OCI-LY3 (cell line): Measurements from ENCODE around the gene KPNA2.

Experiments used
- CTCF ChIP-seq: fragments of 200-600, 300-600 bp; sonication (generic); IDR thresholded peaks from 2 replicates; pipeline ENCODE4 v1.5.1; 2014; ENCODE audit warnings: antibody characterized with exemption, low read length, low read depth
- EZH2phosphoT487 ChIP-seq: fragments of 200-600 bp; shearing (Covaris generic); IDR thresholded peaks from 2 replicates; pipeline ENCODE4 v1.6.1; 2018; ENCODE audit warnings: antibody characterized with exemption, mixed run types, low read depth

DNA sequence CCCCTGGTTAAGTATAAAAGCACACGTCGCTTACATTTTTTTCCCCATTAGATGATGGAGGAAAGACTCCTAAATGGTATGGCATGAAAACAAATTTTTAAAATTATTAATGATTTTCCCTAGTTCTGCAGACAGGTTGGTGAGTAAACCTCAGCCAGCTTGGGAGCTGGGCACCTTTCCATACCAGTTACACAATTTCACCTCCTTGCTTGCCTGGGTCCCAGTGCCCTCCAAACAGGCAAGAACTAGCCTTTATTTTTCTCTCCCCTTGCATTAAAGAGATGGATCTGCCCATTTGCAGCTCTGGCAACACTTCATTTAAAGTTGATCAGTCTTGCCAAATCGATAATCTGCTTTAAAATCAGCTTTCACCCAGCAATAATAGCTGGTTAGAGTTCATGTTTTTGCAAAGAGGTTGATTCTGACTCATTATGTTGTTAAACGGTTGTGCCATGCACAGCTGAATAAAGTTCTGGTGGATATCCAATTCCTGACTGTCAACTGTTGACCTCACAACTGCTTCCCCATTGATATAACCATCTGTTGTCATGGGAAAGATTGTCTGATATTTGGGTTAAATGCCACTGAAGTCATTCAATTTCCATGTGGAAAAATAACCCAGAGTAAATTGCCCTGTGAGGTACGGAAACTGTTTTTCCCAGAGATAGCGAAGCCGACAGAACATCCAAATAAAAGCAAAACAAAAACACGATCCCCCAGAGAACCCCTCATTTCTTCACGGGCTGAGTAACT is 40.5 kb upstream of the KPNA2 start:
- TF ChIP-seq CTCF (no peak), EZH2phosphoT487 (no peak)
